OCI-LY1 (cell line): ENCODE measurements around the gene CLEC16A.

Experiments
- CTCF ChIP-seq: fragments of 200-600 bp; sonication (generic), shearing (Covaris generic); IDR thresholded peaks from 2 replicates; pipeline ENCODE4 v1.5.1; 2017; ENCODE audit warnings: mild to moderate bottlenecking, antibody characterized with exemption, low read length, moderate library complexity, mixed read lengths
- EZH2 ChIP-seq: fragments of 200-600 bp; sonication (generic), shearing (Covaris generic); IDR thresholded peaks from 2 replicates; pipeline ENCODE4 v1.8.0; 2017; ENCODE audit warnings: borderline replicate concordance, mixed run types, mild to moderate bottlenecking, antibody characterized with exemption, low read length, moderate library complexity, mixed read lengths

GRCh38 chr16:10972819-10973464 is 28.6 kb downstream of the CLEC16A start:
- TF ChIP-seq CTCF (no peak), EZH2 (no peak)
